Peyer's patch (tissue), 4 donors: Measurements from ENCODE around the gene PDCD4. TPM values are rescaled to one million over a fixed set of nuclear protein-coding genes. Genes with fewer than 3 reads are reported as not detected.
A peak's percentile ranks its signal among the peaks of the same experiment; 100 is the strongest.
"Not testable (repeated sequence)": the region's sequence is repeated elsewhere in the genome, so short reads cannot be mapped to it uniquely, and the experiment has no call there.

ENCODE experiments used
- DNase-seq, 3 donors: peaks; one replicate each; pipeline ENCODE4 v3.0.0-alpha.2; 2017 to 2019
- H3K27ac ChIP-seq, 4 donors: fragments of 200-600 bp; sonication (generic); one replicate each; pipeline ENCODE4 v1.5.1; 2016 to 2019
- H3K27me3 ChIP-seq, 2 donors: fragments of 200-600 bp; sonication (generic); one replicate each; pipeline ENCODE4 v1.5.1; 2019
- H3K36me3 ChIP-seq, 3 donors: fragments of 200-600 bp; sonication (generic); one replicate each; pipeline ENCODE4 v1.5.1; 2016 to 2019
- H3K4me1 ChIP-seq, 4 donors: fragments of 200-600 bp; sonication (generic); one replicate each; pipeline ENCODE4 v1.5.1; 2016 to 2019
- H3K4me3 ChIP-seq, 4 donors: fragments of 200-600 bp; sonication (generic); 1 replicate in 3 of 4; 2 replicates in 1 of 4; pipeline ENCODE4 v1.5.1; 2016 to 2019; ENCODE audit warnings: mild to moderate bottlenecking in 1 of 4
- H3K9me3 ChIP-seq, 4 donors: fragments of 200-600 bp; sonication (generic); one replicate each; pipeline ENCODE4 v1.5.1; 2016 to 2019; ENCODE audit warnings: mild to moderate bottlenecking in 1 of 4
- POLR2A ChIP-seq, 2 donors: fragments of 450-650 bp; IDR thresholded peaks; one replicate each; pipeline ENCODE4 v1.5.1; 2017; ENCODE audit warnings: antibody characterized with exemption in 2 of 2, mild to moderate bottlenecking in 2 of 2, moderate library complexity in 2 of 2
- total RNA-seq, 4 donors: library from RNA; depleted of rRNA; stranded (reverse); fragments of >200 nt; gene quantifications; one replicate each; pipeline ENCODE4 v1.1.0, GENCODE V29; 2016
- TF ChIP-seq, protein P1 (sequence below), 6 experiments: fragments of 450-650 bp in 4 of 6; fragments of 200-600 bp in 2 of 6; sonication (generic) in 1 of 6; IDR thresholded peaks; one replicate each; pipeline ENCODE4 v1.5.1; 2017 to 2019; ENCODE audit warnings: antibody characterized with exemption in 6 of 6, mild to moderate bottlenecking in 3 of 6, moderate library complexity in 1 of 6

PDCD4 gene
- total RNA-seq, 4 donors from 2014 or later, result 301 to 538 (median 330) TPM

DNA sequence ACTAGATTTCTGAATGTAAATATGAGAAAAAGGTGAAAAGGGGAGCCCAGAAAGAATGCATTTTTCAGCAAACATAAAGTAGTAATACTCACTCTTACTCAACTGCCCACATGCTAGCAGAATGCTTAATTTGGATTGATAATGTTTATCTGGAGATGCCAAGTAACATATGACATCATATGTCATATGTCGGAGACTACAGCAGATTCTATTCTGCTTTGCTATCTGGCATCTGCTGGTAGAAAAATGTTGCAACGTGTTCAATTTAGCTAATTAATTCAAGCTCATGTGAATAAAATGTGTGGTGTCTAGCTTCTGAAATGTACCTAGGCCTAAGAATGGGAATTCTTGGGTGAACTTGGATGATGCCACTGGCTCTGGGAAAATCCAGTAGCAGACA is 42.7 kb downstream of the PDCD4 start:
- Histone ChIP-seq H3K27me3 (no peaks in the 10 kb centered on the region), H3K9me3 (no peaks in the 10 kb centered on the region), H3K36me3 (no peaks in the 10 kb centered on the region), H3K4me1 (peaks cover 0 to 7% (median 0%) of the 10 kb centered on the region in 4 donors), H3K27ac (no peak overlapping the region), H3K4me3 (no peak overlapping the region)
- no peak for DNase-seq
- TF ChIP-seq, protein P1, sequence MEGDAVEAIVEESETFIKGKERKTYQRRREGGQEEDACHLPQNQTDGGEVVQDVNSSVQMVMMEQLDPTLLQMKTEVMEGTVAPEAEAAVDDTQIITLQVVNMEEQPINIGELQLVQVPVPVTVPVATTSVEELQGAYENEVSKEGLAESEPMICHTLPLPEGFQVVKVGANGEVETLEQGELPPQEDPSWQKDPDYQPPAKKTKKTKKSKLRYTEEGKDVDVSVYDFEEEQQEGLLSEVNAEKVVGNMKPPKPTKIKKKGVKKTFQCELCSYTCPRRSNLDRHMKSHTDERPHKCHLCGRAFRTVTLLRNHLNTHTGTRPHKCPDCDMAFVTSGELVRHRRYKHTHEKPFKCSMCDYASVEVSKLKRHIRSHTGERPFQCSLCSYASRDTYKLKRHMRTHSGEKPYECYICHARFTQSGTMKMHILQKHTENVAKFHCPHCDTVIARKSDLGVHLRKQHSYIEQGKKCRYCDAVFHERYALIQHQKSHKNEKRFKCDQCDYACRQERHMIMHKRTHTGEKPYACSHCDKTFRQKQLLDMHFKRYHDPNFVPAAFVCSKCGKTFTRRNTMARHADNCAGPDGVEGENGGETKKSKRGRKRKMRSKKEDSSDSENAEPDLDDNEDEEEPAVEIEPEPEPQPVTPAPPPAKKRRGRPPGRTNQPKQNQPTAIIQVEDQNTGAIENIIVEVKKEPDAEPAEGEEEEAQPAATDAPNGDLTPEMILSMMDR (IDR thresholded peaks at IDR 0.05), result no peak

DNA sequence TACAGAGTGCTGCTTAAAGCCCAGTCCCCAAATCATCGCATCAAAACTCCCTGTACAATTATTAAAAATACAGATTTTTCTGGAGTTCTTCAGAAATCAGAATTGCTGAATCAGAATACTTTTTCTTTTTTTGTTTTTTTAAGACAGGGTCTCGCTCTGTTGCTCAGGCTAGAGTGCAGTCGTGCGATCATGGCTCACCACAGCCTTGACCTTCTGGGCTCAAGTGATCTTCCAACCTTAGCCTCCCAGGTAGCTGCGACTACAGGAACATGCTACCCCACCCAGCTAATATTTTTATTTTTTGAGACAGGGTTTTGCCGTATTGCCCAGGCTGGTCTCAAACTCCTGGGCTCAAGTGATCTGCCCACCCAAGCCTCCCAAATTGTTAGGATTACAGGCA is 43.3 kb downstream of the PDCD4 start:
- DNase-seq, result no peak
- Histone ChIP-seq H3K27me3 (no peaks in the 10 kb centered on the region), H3K4me3 (no peak overlapping the region), H3K9me3 (no peaks in the 10 kb centered on the region), H3K27ac (no peak overlapping the region), H3K4me1 (peaks cover 0 to 7% (median 0%) of the 10 kb centered on the region in 4 donors), H3K36me3 (no peaks in the 10 kb centered on the region)
- TF ChIP-seq, protein P1 (IDR thresholded peaks at IDR 0.05), result no peak
- no peak for TF ChIP-seq POLR2A (IDR thresholded peaks at IDR 0.05)

DNA sequence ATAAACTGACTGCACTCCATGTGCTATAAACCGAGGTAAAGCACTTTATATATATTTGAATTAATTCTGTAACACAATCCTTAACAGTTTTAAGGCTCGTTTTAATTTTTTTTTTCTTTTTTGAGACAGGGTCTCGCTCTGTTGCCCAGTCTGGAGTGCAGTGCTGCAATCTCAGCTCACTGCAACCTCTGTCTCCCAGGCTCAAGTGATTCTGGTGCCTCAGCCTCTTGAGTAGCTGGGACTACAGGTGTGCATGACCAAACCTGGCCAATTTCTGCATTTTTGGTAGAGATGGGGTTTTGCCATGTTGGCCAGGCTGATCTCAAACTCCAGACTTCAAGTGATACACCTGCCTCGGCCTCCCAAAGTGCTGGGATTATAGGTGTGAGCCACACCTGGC is 43.9 kb downstream of the PDCD4 start:
- not testable (repeated sequence) for H3K27me3 ChIP-seq, H3K27ac ChIP-seq, H3K4me3 ChIP-seq, H3K9me3 ChIP-seq, H3K4me1 ChIP-seq, H3K36me3 ChIP-seq, DNase-seq

DNA sequence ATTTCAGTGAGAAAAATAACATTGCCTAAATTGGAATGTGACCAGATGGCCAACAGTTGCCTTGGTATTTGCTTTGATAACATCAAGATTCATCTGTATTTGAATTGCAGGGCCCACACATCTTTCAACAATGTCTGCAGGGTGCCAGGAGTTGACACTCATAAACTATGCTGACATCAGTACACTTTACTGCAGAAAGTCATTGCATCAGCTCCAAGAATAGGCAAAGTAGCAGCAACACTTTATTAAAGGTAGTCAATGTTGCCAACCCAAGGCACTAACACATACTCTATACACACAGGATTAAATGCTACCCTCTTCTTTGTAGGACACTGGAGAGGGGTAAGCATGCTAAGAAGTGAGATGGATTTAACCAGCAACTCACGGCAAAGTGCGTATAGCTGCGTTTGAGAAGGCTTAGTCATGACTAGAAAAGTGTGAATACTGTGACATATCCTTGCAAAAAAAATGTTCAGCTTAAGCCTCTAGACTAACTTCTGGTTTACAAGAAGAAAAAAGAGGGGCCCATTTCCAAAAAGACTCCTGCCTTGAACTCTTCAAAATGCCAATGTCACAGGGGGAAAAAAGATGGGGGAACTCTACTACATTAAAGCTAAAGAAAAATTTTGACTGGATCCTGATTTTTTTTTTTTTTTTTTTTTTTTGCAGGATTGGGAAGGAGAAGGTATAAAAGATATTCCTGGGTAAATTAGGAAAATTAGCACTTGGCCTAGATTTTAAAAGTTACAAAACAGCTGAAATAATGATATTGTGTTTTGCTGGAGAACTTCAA is 45.0 kb downstream of the PDCD4 start:
- no peaks in the 10 kb centered on the region for H3K36me3 ChIP-seq
- TF ChIP-seq POLR2A (IDR thresholded peaks at IDR 0.05), result no peak
- TF ChIP-seq, protein P1 (IDR thresholded peaks at IDR 0.05), result no peak
- H3K9me3 ChIP-seq, result no peaks in the 10 kb centered on the region
- H3K27ac ChIP-seq, result no peak overlapping the region
- H3K27me3 ChIP-seq, result no peaks in the 10 kb centered on the region
- H3K4me1 ChIP-seq, result peaks cover 0 to 18% (median 0%) of the 10 kb centered on the region in 4 donors
- H3K4me3 ChIP-seq, result no peak overlapping the region
- no peak for DNase-seq

DNA sequence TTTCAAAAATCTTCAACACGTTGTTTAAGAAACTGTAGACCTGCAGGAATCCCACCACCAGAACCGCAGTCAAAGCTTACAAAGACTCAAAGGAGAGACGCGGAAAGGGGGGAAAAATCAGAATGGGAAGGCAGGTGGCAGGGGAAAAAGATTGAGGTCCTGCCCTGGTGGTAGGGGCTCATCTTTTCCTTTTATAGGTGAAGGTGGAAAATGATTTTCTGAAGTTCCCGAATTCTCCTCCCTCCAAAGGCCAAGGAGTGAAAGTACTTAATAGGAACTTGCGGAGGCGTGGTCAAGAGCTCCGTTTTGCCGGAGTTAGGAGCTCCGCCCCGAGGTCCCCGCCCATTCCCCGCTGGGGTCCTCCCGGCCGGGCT is 46.5 kb downstream of the PDCD4 start:
- H3K27me3 ChIP-seq, result no peaks in the 10 kb centered on the region
- DNase-seq, result peak in 2 of 3 donors; percentile 92 to 98
- TF ChIP-seq, protein P1 (IDR thresholded peaks at IDR 0.05), result peak in 1 of 6 experiments; percentile 12
- no peak for TF ChIP-seq POLR2A (IDR thresholded peaks at IDR 0.05)
- H3K9me3 ChIP-seq, result no peaks in the 10 kb centered on the region
- H3K4me3 ChIP-seq, result peak overlapping the region; percentile 65 to 81 (median 76)
- peaks cover 0 to 23% (median 0%) of the 10 kb centered on the region in 4 donors for H3K4me1 ChIP-seq
- peak overlapping the region; percentile 88 to 97 (median 94) for H3K27ac ChIP-seq
- no peaks in the 10 kb centered on the region for H3K36me3 ChIP-seq

DNA sequence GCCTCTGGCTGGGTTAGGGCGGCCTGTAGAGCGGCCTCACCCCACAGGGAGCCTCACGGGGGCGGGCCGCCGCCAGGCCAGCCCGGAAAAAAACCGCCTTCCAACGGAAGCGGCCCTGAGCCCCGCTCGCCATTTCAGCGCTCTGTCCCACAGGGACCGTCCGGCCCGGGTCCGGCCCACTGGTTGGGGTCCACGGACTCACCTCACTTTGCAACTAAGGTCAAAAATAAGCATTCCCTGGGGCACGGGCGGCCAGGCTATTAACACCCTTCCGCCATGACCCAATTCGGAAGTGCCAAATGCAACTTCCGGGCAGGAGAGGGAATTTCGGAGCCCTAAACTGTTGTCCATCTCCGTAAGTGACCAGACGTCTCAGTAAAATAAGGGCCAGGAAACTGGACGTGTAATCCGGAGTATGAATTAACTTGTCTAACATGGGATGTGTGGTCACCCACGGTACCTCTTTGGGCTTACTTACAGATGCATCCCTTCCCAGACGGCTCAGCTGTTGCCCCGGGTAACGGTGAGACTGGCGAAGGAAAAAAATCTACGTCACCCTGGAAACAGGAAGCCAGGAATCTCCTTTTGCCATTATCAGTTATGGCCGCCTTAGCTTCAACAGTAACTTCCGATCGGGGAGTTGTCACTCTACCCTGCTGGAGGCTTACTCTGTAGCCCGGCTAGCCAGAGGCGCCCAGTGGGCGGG is 47.1 kb downstream of the PDCD4 start, which contains the start of gene BBIP1:
Gene BBIP1, minus strand, starts transcription at position 538 of the 706 bp plus-strand sequence. CDS start 1,023 bp downstream, outside the sequence.
- TF ChIP-seq POLR2A (IDR thresholded peaks at IDR 0.05), result peak; percentile 47 to 63
- TF ChIP-seq, protein P1 (IDR thresholded peaks at IDR 0.05), result peak in 1 of 6 experiments; percentile 26
- Histone ChIP-seq H3K4me1 (peaks cover 0 to 23% (median 0%) of the 10 kb centered on the region in 4 donors), H3K9me3 (no peaks in the 10 kb centered on the region), H3K27ac (peak within 1 kb of the TSS; percentile 88 to 97 (median 94)), H3K27me3 (no peaks in the 10 kb centered on the region), H3K36me3 (no peaks in the 10 kb centered on the region), H3K4me3 (peak within 1 kb of the TSS; percentile 74 to 83 (median 81))
- DNase-seq, result peak in 1 of 3 donors; percentile 96
